ENCODE results near the gene PPM1L. TPM values are rescaled to one million over a fixed set of nuclear protein-coding genes. Genes with fewer than 3 reads are reported as not detected.

PPM1L gene
- total RNA-seq, 1 experiment from 2014 or later: 5.0 TPM

- TF ChIP-seq, protein P1, sequence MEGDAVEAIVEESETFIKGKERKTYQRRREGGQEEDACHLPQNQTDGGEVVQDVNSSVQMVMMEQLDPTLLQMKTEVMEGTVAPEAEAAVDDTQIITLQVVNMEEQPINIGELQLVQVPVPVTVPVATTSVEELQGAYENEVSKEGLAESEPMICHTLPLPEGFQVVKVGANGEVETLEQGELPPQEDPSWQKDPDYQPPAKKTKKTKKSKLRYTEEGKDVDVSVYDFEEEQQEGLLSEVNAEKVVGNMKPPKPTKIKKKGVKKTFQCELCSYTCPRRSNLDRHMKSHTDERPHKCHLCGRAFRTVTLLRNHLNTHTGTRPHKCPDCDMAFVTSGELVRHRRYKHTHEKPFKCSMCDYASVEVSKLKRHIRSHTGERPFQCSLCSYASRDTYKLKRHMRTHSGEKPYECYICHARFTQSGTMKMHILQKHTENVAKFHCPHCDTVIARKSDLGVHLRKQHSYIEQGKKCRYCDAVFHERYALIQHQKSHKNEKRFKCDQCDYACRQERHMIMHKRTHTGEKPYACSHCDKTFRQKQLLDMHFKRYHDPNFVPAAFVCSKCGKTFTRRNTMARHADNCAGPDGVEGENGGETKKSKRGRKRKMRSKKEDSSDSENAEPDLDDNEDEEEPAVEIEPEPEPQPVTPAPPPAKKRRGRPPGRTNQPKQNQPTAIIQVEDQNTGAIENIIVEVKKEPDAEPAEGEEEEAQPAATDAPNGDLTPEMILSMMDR (conservative IDR thresholded peaks at IDR 0.05): no peak
- TF ChIP-seq EZH2 (IDR thresholded peaks at IDR 0.05; ENCODE audit: low read depth): no peak
- no peak overlapping the region for H2AFZ ChIP-seq
- H3K4me2 ChIP-seq: no peak overlapping the region
- intact Hi-C loops (cut with micrococcal nuclease; ENCODE audit: unreplicated experiment): no loop called here
- H3F3A ChIP-seq (ENCODE audit: insufficient read depth, low read depth): no peaks in the 10 kb centered on the region
- no peak for DNase-seq
- H3K36me3 ChIP-seq (ENCODE audit: low read depth): no peaks in the 10 kb centered on the region
- CTCF ChIA-PET: no interaction called here
- H3K9me2 ChIP-seq (ENCODE audit: insufficient read depth): no peaks in the 10 kb centered on the region
- no peaks in the 10 kb centered on the region for H3K4me1 ChIP-seq (replicated peaks; ENCODE audit: insufficient read depth)
- no TSS peak for BruUV-seq (replicated peaks)
- H4K20me1 ChIP-seq (ENCODE audit: insufficient read depth): no peaks in the 10 kb centered on the region
- no peaks in the 10 kb centered on the region for H3K27me3 ChIP-seq (ENCODE audit: insufficient read depth, low read depth)
- no peak overlapping the region for H3K4me3 ChIP-seq
- no peaks in the 10 kb centered on the region for H3K79me2 ChIP-seq (ENCODE audit: low read depth)
- POLR2A ChIA-PET (ENCODE audit: unreplicated experiment): no interaction called here
- no peak overlapping the region for H3K27ac ChIP-seq
- no peaks in the 10 kb centered on the region for H3K9me3 ChIP-seq (ENCODE audit: insufficient read depth, low read depth)
These were observed 9.2 kb downstream of the PPM1L start for GRCh38 chr3:160765211-160765610.

DNA sequence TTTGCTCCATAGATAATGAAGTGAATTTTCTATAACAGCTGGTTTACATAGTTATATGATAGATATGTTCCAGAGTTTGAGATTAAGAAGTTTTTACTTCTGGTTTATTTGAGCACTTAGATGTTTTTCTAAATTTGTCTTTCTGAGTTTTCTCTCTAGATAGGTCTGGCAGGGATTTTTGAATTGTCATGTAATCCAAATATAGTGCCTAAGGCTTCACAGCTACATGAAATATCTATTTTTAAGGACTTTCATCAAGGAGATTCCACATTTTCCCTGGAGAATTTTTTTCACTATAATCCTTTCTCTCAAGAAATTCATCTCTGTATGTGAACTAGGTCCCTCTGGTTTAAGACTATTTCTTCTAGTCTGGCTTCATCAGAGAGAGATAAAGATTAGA is 12.0 kb downstream of the PPM1L start:
- H3K4me2 ChIP-seq: no peak overlapping the region
- H3K27ac ChIP-seq: no peak overlapping the region
- no peaks in the 10 kb centered on the region for H3K4me1 ChIP-seq (replicated peaks; ENCODE audit: insufficient read depth)
- no peaks in the 10 kb centered on the region for H3K79me2 ChIP-seq (ENCODE audit: low read depth)
- H3F3A ChIP-seq (ENCODE audit: insufficient read depth, low read depth): no peaks in the 10 kb centered on the region
- no peak overlapping the region for H3K4me3 ChIP-seq
- no peak overlapping the region for H2AFZ ChIP-seq
- no peaks in the 10 kb centered on the region for H3K9me2 ChIP-seq (ENCODE audit: insufficient read depth)
- H4K20me1 ChIP-seq (ENCODE audit: insufficient read depth): no peaks in the 10 kb centered on the region
- intact Hi-C loops (cut with micrococcal nuclease; ENCODE audit: unreplicated experiment): no loop called here
- no peaks in the 10 kb centered on the region for H3K9me3 ChIP-seq (ENCODE audit: insufficient read depth, low read depth)
- no peaks in the 10 kb centered on the region for H3K27me3 ChIP-seq (ENCODE audit: insufficient read depth, low read depth)
- CTCF ChIA-PET: no interaction called here
- no TSS peak for BruUV-seq (replicated peaks)
- no peak for TF ChIP-seq EZH2 (IDR thresholded peaks at IDR 0.05; ENCODE audit: low read depth)
- TF ChIP-seq, protein P1 (conservative IDR thresholded peaks at IDR 0.05): no peak
- DNase-seq: no peak
- H3K36me3 ChIP-seq (ENCODE audit: low read depth): no peaks in the 10 kb centered on the region
- POLR2A ChIA-PET (ENCODE audit: unreplicated experiment): no interaction called here

DNA sequence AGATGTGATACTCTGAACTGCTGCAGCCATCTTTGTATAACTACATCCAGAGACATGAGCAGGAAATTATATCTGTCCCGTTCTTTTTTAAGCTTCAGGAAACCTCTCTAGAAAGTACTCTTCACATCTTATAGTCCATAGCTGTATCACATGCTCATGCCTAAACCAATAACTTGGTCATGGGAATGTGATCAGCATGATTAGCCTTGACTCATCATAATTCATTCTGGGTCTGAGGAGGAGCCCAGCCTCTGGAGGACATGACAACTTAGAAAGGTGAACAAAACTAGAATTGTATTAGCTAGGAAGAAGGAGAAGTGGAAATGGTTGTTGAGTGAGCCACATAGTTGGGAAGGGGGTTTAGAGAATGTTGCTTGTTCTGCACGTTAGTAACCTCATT is 12.9 kb downstream of the PPM1L start:
- ChIA-PET CTCF (no interaction called here), POLR2A (ENCODE audit: unreplicated experiment) (no interaction called here)
- H3K79me2 ChIP-seq (ENCODE audit: low read depth): no peaks in the 10 kb centered on the region
- no peak for DNase-seq
- H3K4me2 ChIP-seq: no peak overlapping the region
- no peaks in the 10 kb centered on the region for H3K27me3 ChIP-seq (ENCODE audit: insufficient read depth, low read depth)
- H2AFZ ChIP-seq: no peak overlapping the region
- no peaks in the 10 kb centered on the region for H3K9me2 ChIP-seq (ENCODE audit: insufficient read depth)
- H3K9me3 ChIP-seq (ENCODE audit: insufficient read depth, low read depth): no peaks in the 10 kb centered on the region
- no peak overlapping the region for H3K4me3 ChIP-seq
- H4K20me1 ChIP-seq (ENCODE audit: insufficient read depth): no peaks in the 10 kb centered on the region
- intact Hi-C loops (cut with micrococcal nuclease; ENCODE audit: unreplicated experiment): no loop called here
- no peaks in the 10 kb centered on the region for H3K36me3 ChIP-seq (ENCODE audit: low read depth)
- TF ChIP-seq EZH2 (IDR thresholded peaks at IDR 0.05; ENCODE audit: low read depth): no peak
- TF ChIP-seq, protein P1 (conservative IDR thresholded peaks at IDR 0.05): no peak
- no peak overlapping the region for H3K27ac ChIP-seq
- BruUV-seq (replicated peaks): no TSS peak
- no peaks in the 10 kb centered on the region for H3F3A ChIP-seq (ENCODE audit: insufficient read depth, low read depth)
- H3K4me1 ChIP-seq (replicated peaks; ENCODE audit: insufficient read depth): no peaks in the 10 kb centered on the region

Measured in PC-9 (cell line).